Stimulated activated CD4-positive, alpha-beta T cell treated with anti-CD3 and anti-CD28 coated beads, Interleukin-15, amount 100 ng/mL, for 24 hours (primary cell): ENCODE results near the gene PBX4.

Source experiments
- DNase-seq: peaks from one replicate; pipeline ENCODE4 v3.0.0-alpha.2; 2020

PBX4 gene

GRCh38 chr19:19649155-19649554 is 30.7 kb upstream of the PBX4 start:
- DNase-seq: no peak

- no peak for DNase-seq
Observed at GRCh38 chr19:19647037-19647835, 28.7 kb upstream of the PBX4 start.

GRCh38 chr19:19645233-19645870 is 26.9 kb upstream of the PBX4 start:
- no peak for DNase-seq

- DNase-seq: no peak
Observed at GRCh38 chr19:19644054-19644388, 25.5 kb upstream of the PBX4 start.

GRCh38 chr19:19643158-19644053 is 24.9 kb upstream of the PBX4 start, which contains the start of gene GMIP:
Gene GMIP, minus strand, starts transcription at chr19:19643657. Its CDS starts 128 bp downstream, at chr19:19643529.
- DNase-seq: peak; percentile 90

- peak; percentile 70 for DNase-seq
Observed at GRCh38 chr19:19642506-19643157, 24.1 kb upstream of the PBX4 start.

GRCh38 chr19:19637523-19638251 is 19.2 kb upstream of the PBX4 start:
- no peak for DNase-seq

- no peak for DNase-seq
Observed at GRCh38 chr19:19637186-19637522, 18.7 kb upstream of the PBX4 start.

GRCh38 chr19:19636573-19637185 is 18.2 kb upstream of the PBX4 start:
- DNase-seq: no peak

- no peak for DNase-seq
Observed at GRCh38 chr19:19635313-19635702, 16.8 kb upstream of the PBX4 start.

- DNase-seq: no peak
Observed at GRCh38 chr19:19634516-19635312, 16.2 kb upstream of the PBX4 start.

GRCh38 chr19:19633711-19634515 is 15.4 kb upstream of the PBX4 start:
- no peak for DNase-seq

- no peak for DNase-seq
Observed at GRCh38 chr19:19632661-19633060, 14.2 kb upstream of the PBX4 start.

- DNase-seq: no peak
Observed at GRCh38 chr19:19631346-19631745, 12.9 kb upstream of the PBX4 start.

- no peak for DNase-seq
Observed at GRCh38 chr19:19630426-19630825, 11.9 kb upstream of the PBX4 start.

GRCh38 chr19:19630062-19630414 is 11.6 kb upstream of the PBX4 start:
- DNase-seq: no peak

- peak; percentile 65 for DNase-seq
Observed at GRCh38 chr19:19628501-19629134, 10.1 kb upstream of the PBX4 start.

GRCh38 chr19:19627621-19628500 is 9.4 kb upstream of the PBX4 start, which contains the start of gene LPAR2:
Gene LPAR2, minus strand, starts transcription at chr19:19628220. Its CDS starts 945 bp downstream, at chr19:19627275.
- DNase-seq: peak; percentile 74
